DMS 273 (cell line): ENCODE results near the gene TAS2R8.
A peak's percentile ranks its signal among the peaks of the same experiment; 100 is the strongest.
"Not testable (repeated sequence)": the region's sequence is repeated elsewhere in the genome, so short reads cannot be mapped to it uniquely, and the experiment has no call there.

Source experiments
- DNase-seq: peaks from one replicate; lab custom pipeline; 2025; ENCODE audit not compliant: unreplicated experiment; lab: John Stamatoyannopoulos, UW

The TAS2R8 gene

GRCh38 chr12:10807186-10807585 lies at the start of gene TAS2R8:
Gene TAS2R8, minus strand, starts transcription at chr12:10807286. Its CDS starts 306 bp downstream, at chr12:10806980.
- no peak for DNase-seq

- DNase-seq = no peak
Observed at GRCh38 chr12:10855807-10856206, 48.7 kb upstream of the TAS2R8 start.

- DNase-seq = no peak
Observed at GRCh38 chr12:10853776-10854175, 46.7 kb upstream of the TAS2R8 start.

- no peak for DNase-seq
Observed at GRCh38 chr12:10851243-10851858, 44.3 kb upstream of the TAS2R8 start.

- DNase-seq = no peak
Observed at GRCh38 chr12:10849425-10849878, 42.4 kb upstream of the TAS2R8 start, which contains the start of gene PRR4. Gene PRR4, minus strand, starts transcription at chr12:10849475. Its CDS starts 38 bp downstream, at chr12:10849437.

GRCh38 chr12:10847744-10848143 lies 40.7 kb upstream of the TAS2R8 start:
- DNase-seq = no peak

GRCh38 chr12:10842862-10843261 lies 35.8 kb upstream of the TAS2R8 start:
- DNase-seq = no peak

- no peak for DNase-seq
Observed at GRCh38 chr12:10838461-10838860, 31.4 kb upstream of the TAS2R8 start.

- no peak for DNase-seq
Observed at GRCh38 chr12:10829994-10830393, 22.9 kb upstream of the TAS2R8 start.

GRCh38 chr12:10826258-10826657 lies 19.2 kb upstream of the TAS2R8 start, which contains the start of gene TAS2R10:
Gene TAS2R10, minus strand, starts transcription at chr12:10826358. Its CDS starts 89 bp downstream, at chr12:10826269.
- no peak for DNase-seq

GRCh38 chr12:10824957-10825356 lies 17.9 kb upstream of the TAS2R8 start:
- no peak for DNase-seq

- no peak for DNase-seq
Observed at GRCh38 chr12:10811883-10812536, 4.9 kb upstream of the TAS2R8 start.

GRCh38 chr12:10810068-10810467 lies 3.0 kb upstream of the TAS2R8 start, which contains the start of gene TAS2R9:
Gene TAS2R9, minus strand, starts transcription at chr12:10810168. Its CDS starts 93 bp downstream, at chr12:10810075.
- no peak for DNase-seq

- no peak for DNase-seq
Observed at GRCh38 chr12:10802587-10802986, 4.5 kb downstream of the TAS2R8 start, which contains the start of gene TAS2R7. Gene TAS2R7, minus strand, starts transcription at chr12:10802627. Its CDS starts 57 bp downstream, at chr12:10802570.

- no peak for DNase-seq
Observed at GRCh38 chr12:10801741-10802140, 5.3 kb downstream of the TAS2R8 start.

- DNase-seq = no peak
Observed at GRCh38 chr12:10794222-10794621, 12.9 kb downstream of the TAS2R8 start.

GRCh38 chr12:10791769-10792168 lies 15.3 kb downstream of the TAS2R8 start:
- not testable (repeated sequence) for DNase-seq

GRCh38 chr12:10783252-10783651 lies 23.8 kb downstream of the TAS2R8 start:
- DNase-seq = no peak

GRCh38 chr12:10779103-10779502 lies 28.0 kb downstream of the TAS2R8 start:
- no peak for DNase-seq

GRCh38 chr12:10771132-10771733 lies 35.9 kb downstream of the TAS2R8 start:
- peak; percentile 41 for DNase-seq

GRCh38 chr12:10759657-10760056 lies 47.4 kb downstream of the TAS2R8 start:
- no peak for DNase-seq

- DNase-seq = no peak
Observed at GRCh38 chr12:10756194-10756593, 50.9 kb downstream of the TAS2R8 start.
